GM18508 (cell line): ENCODE results near the gene SENP8.

ENCODE experiments used
- ATAC-seq: cut with Tn5 transposase; IDR thresholded peaks from one replicate; pipeline ENCODE4 v1.9.1; 2021; ENCODE audit warnings: moderate number of reproducible peaks; ENCODE audit not compliant: insufficient read depth, unreplicated experiment

SENP8 gene

DNA sequence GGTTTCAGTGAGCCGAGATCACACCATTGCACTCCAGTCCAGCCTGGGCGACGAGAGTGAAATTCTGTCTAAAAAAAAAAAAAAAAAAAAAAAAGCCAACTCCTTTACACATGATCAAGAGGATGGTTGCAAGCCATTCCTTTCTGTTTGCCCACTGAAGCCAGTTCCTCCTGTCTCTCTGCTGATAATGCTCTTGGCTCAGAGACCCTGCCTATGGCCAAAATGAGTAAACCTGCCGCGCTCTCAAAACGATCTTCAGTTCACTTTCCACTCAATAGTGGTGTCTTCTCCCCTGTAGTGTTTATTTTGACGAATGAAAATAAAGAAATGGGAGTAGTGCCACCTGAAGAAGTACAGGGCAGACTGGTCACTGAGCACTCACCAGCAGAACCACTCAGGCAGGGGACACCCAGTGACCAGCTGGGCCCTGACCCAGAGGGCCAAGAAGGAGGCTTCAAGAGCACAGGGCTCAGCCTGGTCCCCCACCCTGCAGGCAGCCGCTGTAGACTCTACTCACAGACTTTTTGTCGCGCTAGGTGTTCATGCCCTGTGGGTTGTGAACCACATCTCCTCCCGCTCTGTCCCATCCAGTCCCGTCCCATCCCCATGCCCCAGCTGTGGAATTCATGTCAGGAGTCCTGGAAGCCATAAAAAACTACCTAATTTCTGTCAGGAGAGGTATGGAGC is 55.8 kb downstream of the SENP8 start:
- no peak for ATAC-seq

DNA sequence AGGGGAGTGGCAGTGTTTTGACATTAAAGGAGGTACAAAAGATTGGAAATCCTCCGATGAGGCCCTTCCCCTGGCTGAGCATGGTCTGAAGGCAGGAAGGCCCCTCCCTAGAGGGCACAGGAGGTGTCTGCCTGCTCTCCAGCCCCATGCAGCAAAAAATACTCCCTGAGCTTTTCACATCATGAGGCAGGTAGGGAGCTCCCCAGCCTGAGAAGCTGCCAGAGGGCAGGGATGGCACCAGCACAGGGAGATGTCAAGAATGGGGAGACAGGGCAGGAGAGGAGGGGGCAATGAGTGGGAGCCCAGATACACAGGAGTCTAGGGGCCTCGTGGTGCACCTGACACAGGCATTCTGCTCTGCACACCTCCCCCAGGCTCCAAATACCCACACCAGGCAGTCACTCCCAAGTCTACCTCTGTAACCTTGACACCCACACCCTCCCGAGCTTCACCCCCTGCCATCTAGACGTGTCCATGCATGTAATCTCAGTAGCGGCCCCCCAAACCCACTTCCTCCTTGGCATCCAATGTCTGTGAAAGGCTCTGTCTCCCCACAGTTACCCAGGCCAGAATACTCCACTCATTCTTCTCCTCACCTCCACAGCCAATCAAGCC is 56.5 kb downstream of the SENP8 start:
- ATAC-seq: no peak

DNA sequence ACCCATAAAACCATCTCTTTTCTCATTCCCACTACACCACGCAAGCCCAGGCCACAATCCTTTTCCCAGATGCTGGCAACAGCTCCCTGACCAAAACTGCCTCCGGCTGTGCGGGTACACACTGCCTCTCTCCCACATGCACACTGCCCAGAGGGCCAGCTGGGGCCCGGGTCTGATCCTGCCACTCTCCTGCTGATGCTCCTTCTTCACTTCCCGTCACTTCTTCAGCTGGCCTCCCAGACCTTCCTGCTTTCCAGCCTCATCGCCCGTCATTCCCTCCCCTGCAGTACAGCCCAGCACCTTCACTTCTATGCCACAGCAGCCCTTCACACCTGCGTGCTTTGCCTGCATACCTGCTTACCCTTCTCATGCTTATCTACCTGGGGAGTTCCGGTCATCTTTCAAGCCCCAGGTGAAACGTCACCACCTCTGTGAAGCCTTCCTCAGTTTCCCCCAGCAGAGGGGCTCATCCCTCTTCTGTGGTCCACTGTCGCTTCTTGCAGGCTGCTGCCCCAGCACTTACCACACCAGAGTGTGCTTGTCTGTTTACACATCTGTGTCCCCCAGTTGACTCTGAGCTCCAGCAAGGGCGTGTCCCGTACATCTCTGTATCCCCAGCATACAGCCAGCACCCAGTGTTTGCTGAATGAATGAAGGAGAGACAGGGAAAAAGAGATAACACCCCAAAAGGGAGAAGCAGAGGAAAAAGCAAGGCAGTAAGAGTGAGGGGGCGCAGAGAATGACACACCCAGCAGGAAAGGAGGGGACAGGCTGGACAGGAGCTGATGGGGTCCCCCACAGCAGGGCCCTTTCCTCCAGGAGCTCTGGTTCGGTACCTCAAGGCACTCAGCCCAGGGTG is 57.2 kb downstream of the SENP8 start:
- no peak for ATAC-seq

DNA sequence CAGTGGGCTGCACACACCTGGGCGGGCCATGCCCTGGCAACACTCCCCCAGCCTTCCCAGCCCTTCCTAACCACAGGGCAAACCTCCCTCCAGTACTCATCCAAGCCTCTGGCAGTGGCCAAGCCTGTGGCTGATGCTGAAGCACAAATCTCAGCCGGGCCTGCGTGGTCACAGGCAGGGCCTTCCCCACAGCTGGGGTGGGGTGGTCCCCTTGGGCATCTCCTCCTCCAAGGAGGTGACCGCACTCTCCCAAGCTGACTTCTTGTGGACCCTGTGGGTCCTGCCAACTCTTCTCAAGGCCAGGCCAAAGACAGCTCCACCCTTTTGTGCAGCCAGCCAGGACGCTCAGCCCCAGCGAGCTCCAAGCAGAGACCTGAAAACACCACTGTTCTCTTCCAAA is 58.0 kb downstream of the SENP8 start:
- ATAC-seq: no peak

DNA sequence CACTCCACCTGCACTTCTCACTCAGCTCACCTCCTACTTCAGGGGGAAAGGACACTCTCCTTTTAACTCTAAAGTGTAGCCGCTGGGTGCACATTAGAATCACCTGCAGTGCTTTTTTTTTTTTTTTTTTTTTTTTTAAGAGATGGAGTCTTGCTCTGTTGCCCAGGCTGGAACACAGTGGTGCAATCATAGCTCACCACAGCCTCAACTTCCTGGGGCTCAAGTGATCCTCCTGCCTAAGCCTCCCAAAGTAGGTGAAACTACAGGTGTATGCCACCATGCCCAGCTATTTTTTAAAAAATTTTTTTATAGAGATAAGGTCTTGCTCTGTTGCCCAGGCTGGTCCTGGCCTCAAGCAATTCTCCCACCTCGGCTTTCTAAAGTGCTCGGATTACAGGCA is 58.5 kb downstream of the SENP8 start:
- no peak for ATAC-seq

DNA sequence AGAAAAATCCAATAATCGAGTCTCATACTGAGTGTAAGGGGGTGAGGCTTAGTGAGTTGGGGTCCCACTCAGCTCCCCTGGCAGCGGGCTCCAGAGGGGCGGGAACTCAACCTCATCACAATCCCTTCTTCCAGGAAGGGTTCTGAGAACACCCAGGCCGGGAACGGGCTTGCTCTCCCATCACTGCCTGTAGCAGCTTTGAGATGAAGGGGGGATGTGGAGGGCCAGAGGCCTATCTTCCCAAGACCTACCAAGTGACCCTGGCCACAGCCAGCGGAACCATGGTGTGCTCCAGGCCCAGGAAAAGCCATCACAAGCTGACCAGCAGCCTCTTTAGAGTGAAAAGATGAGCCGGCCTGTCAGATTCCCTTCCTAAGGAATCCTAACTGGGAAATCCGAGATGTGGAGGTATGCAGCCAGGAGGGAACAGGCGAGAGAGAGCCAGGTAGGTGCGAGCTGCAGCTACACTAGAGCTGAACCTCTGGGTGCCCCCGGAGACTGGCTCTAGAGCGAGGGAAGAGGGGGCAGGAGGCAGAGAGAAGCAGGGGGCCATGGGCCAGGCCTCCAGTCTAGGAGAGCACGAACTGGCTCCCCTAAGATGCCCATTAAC is 60.9 kb downstream of the SENP8 start:
- ATAC-seq: no peak

DNA sequence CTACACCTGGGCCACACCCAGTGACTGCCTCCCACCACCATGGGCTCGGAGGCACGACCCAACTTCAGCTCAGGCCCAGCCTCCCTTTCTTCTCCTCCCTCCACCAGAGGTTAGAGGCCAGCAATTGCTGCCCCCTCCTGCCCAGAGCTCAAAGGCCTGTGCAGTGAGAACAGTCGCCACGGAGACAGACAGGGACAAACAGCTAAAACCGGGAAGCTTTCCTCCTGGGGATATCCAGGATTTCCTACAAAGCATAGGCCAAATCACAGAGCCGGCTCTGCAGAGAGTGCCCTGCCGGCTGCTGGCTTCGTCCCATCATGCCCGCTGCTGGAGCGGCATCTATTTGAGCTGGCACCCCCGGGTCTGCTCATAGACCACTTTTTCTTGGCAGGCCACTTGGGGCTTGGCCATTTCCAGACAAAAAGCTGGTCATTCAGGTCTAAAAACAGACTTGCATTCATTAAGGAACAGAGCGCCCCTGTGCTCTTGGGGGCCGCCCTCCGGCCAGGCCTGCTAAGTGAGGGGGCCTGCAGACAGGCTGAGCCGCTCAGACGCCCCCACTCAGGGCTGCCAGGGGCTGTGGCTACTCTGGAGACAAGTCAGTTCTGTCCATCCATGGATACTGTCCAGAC is 61.9 kb downstream of the SENP8 start:
- ATAC-seq: no peak

DNA sequence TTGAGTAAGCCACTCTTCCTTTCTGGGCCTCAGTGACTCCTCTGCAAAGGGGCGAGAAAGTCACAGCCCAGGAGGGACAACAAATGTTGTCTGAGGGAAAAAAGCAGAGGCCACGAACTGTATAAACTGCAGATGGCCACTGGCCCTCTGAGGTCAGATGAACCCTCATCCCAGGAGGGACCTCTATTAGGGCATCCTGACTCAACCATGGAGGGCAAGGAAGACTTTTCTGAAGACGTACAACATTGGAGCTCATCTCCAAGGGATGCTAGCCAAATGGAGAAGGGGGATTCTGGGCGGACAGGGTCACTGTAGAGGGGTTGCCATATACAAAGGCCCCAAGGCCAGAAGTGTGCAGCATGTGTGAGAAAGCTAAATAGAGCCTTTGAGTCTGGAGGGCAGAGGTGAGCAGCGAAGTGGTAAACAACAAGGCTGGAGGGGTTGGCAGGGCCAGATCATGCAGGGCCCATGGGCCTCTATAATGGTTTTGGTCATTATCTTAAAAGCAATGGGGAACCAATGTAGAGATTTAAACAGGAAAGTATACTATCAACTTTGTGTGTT is 62.6 kb downstream of the SENP8 start:
- ATAC-seq: no peak

DNA sequence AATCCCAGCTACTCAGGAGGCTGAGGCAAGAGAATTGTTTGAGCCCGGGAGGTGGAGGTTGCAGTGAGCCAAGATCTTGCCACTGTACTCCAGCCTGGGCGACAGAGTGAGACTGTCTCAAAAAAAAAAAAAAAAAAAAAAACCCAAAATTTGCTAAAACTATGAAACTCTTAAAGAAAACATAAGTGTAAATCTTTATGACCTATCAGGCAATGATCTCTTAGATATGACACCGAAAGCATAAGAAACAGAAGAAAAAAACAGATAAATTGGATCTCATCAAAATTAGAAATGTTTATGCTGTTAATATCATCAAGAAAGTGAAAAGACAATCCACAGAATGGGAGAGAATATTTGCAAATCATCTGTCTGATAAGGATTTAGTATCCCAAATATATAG is 64.0 kb downstream of the SENP8 start:
- ATAC-seq: no peak

DNA sequence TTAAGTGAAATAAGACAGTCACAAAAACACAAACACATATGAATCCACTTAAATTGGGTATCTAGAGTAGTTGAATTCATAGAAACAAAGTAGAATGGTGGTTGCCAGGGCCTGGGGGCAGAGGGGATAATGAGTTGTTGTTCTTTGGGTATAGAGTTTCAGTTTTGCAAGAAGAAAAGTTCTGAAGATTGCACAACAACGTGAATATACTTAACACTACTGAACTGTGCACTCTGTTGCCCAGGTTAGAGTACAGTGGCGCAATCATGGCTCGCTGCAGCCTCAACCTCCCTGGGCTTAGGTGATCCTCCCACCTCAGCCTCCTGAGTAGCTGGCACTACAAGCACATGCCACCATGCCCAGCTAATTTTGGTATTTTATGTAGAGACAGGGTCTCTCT is 64.5 kb downstream of the SENP8 start:
- ATAC-seq: no peak

DNA sequence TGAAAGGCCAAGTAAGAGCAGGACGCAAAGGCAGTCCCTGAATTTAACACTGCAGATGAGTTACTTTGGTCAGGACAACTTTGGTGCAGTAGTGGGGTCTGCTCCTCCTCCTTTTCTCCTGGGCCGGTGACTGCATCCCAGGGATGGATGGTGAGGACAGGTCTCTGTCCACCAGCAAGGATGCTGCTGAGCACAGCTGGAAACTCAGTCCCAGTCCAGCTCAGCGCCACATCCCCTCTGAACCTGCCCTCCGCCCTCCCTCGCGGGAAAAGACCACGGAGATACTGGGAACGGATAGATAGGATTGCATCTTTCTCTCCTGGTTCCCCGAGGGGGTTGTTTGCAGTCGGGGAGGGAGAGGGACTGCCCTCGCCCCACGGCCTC is 65.6 kb downstream of the SENP8 start:
- no peak for ATAC-seq

DNA sequence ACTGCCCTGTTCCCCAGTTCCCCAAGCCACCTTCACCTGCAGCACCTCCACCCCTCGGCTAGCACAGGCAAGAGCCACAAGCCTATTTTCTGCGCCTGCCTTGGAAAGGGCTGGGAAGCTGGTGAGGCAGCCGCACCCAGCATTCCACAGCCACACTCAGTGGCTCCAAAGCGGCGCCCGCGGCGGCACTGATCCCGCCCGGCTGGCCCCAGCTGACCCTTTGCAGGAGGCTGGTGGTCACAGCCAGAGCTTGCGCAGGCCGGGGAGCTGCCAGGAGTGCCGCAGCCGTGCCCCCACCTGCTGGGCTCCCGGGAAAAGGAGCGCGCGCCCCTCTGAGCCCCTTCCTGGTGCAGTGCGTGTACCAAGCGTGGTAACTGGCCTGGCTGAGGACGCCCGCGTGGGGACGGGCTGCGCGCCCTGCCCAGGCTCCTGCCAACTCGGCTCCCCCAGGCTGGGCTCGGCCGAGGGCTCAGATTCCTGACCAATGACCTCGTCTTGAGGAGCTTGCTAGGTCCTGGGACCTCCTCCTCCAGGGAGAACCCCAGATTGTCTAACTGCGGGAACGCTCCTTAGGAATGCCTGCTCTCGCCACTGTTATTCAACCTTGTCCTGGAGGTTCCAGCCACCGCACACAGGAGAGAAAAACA is 66.1 kb downstream of the SENP8 start:
- ATAC-seq: no peak

DNA sequence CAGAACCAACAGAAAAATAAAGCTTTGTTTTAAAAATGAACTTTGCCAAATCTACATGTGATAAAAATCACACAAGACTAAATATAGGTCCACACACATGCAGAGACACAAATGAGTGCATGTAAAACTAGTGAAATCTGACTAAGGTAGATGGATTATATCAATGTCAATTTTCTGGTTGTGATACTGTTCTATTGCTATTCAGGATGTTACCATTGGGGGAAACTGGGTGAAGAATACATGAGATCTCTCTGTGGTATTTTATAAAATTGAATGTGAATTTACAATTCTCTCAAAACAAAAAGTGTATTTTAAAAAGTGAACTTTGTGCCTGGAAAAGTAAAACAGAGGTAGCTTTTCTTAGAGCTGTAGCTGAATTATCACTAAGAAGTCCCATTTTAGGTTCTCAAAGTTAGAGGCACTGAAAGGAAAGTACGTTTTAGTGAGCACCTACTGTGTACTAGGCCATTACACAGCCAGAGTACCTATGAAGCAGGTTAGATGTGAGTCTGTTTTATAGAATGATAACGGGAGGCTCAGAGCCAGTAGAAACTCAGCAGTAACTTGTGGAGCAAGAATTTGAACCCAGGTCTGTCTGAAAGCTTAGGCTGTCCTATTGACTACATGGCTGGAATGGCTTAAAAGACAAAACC is 71.2 kb downstream of the SENP8 start:
- ATAC-seq: no peak

DNA sequence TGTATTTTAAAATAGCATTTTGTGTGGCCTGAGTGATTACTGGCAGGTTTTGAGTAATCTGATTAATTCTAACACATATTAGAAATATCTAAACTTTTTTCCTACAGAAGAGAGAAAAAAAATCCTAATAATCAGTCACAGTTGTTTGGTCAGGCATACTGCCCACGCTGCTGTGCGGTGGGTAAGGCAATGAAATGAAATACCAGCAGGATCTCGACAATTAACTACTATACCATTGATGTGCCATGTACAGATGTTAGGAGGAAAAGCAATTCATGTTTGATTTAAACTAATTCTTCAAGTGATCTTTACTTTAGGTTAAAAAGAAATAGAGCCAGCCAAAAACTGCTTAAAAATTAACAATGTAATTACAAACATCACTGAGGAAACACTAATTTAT is 74.2 kb downstream of the SENP8 start:
- no peak for ATAC-seq
